Transverse colon (tissue), 4 donors: ENCODE data around the gene CD300C. TPM values are rescaled to one million over a fixed set of nuclear protein-coding genes. Genes with fewer than 3 reads are reported as not detected.

Experiments
- DNase-seq: peaks from one replicate; pipeline ENCODE4 v3.0.0-alpha.2; 2019
- H3K27ac ChIP-seq, 4 donors: fragments of 200-600 bp; sonication (generic); 2 replicates each; pipeline ENCODE4 v1.5.1; 2016 to 2018; ENCODE audit warnings: inconsistent platforms in 4 of 4
- H3K27me3 ChIP-seq: fragments of 200-600 bp; sonication (generic); 2 replicates; pipeline ENCODE4 v1.5.1; 2017; ENCODE audit warnings: inconsistent platforms
- H3K36me3 ChIP-seq, 4 donors: fragments of 200-600 bp; sonication (generic); 2 replicates each; pipeline ENCODE4 v1.5.1; 2017 to 2019; ENCODE audit warnings: inconsistent platforms in 4 of 4
- H3K4me1 ChIP-seq, 4 donors: fragments of 200-600 bp; sonication (generic); 2 replicates each; pipeline ENCODE4 v1.5.1; 2017 to 2020; ENCODE audit warnings: inconsistent platforms in 4 of 4
- H3K4me3 ChIP-seq, 4 donors: fragments of 200-600 bp; sonication (generic); 1 replicate in 1 of 4; 2 replicates in 3 of 4; pipeline versions ENCODE4 v1.5.1 to v1.6.1; 2017 to 2019; ENCODE audit warnings: inconsistent platforms in 4 of 4
- H3K9me3 ChIP-seq, 2 donors: fragments of 200-600 bp; sonication (generic); 2 replicates each; pipeline ENCODE4 v1.5.1; 2017 to 2019; ENCODE audit warnings: inconsistent platforms in 2 of 2
- CTCF ChIP-seq, 5 experiments: fragments of 200-600 bp in 3 of 5; fragments of 450-650 bp in 2 of 5; sonication (generic) in 3 of 5; IDR thresholded peaks; 1 replicate in 2 of 5; 2 replicates in 3 of 5; pipeline ENCODE4 v1.5.1; 2016 to 2017; ENCODE audit warnings: antibody characterized with exemption in 5 of 5, inconsistent platforms in 3 of 5, mild to moderate bottlenecking in 2 of 5, moderate library complexity in 1 of 5
- EP300 ChIP-seq: sonication (generic); formaldehyde crosslinking; IDR thresholded peaks from one replicate; pipeline ENCODE4 v1.6.1; 2017; ENCODE audit warnings: antibody characterized with exemption, low read depth
- POLR2A ChIP-seq: fragments of 450-650 bp; IDR thresholded peaks from one replicate; pipeline ENCODE4 v1.6.1; 2016; ENCODE audit warnings: antibody characterized with exemption, mild to moderate bottlenecking, moderate library complexity
- POLR2AphosphoS5 ChIP-seq, 3 donors: sonication (generic); formaldehyde crosslinking; IDR thresholded peaks; one replicate each; pipeline ENCODE4 v1.6.1; 2016; ENCODE audit warnings: antibody characterized with exemption in 3 of 3
- WGBS, 2 donors: methylation state at CpG; one replicate each; pipeline ENCODE4 v1.1.5; 2018; ENCODE audit warnings: low coverage in 1 of 2; 5-methylcytosine and 5-hydroxymethylcytosine counted together
- in situ Hi-C, 4 donors: fragments of 200-750 bp; cut with MboI; loops; one replicate each; pipeline versions ENCODE4 v1.15.0 to v1.15.1; 2017; ENCODE audit warnings: low sequenced_read_pairs in 3 of 4, low pct_ligation_motif_present in 1 of 4, low pct_unique_long_range_greater_than_20kb in 1 of 4
- intact Hi-C: fragments of 100-400 bp; cut with DNase I; formaldehyde crosslinking; loops from one replicate; pipeline ENCODE4 v1.15.1; 2023; ENCODE audit warnings: low total_unique reads
- total RNA-seq, 4 donors: library from RNA; depleted of rRNA; stranded (reverse); fragments of >200 nt; gene quantifications; one replicate each; pipeline ENCODE4 v1.1.0, GENCODE V29; 2016

CD300C gene
- total RNA-seq, 4 donors from 2014 or later, result 0.27 to 5.2 (median 0.32) TPM; not detected in 1

- WGBS, 2 donors, result 71% methylated on average over 14 of the region's 14 CpGs; no CpG with 5 or more reads in 1 of the 2 donors
- Histone ChIP-seq H3K27ac (no peak overlapping the region), H3K9me3 (no peaks in the 10 kb centered on the region), H3K27me3 (no peaks in the 10 kb centered on the region), H3K36me3 (no peaks in the 10 kb centered on the region), H3K4me1 (no peaks in the 10 kb centered on the region), H3K4me3 (no peak overlapping the region)
- no peak for TF ChIP-seq CTCF (IDR thresholded peaks at IDR 0.05)
- no peak for TF ChIP-seq POLR2AphosphoS5 (IDR thresholded peaks at IDR 0.05)
- no peak for TF ChIP-seq EP300
- no peak for TF ChIP-seq POLR2A
- in situ Hi-C loops (no loop called here), intact Hi-C loops (no loop called here)
- no peak for DNase-seq
These were observed 2.5 kb downstream of the CD300C start for GRCh38 chr17:74543406-74543805.

GRCh38 chr17:74542727-74543383, 3.1 kb downstream of the CD300C start:
- no peaks in the 10 kb centered on the region for H3K27me3 ChIP-seq
- no peaks in the 10 kb centered on the region for H3K9me3 ChIP-seq
- no peak for DNase-seq
- intact Hi-C loops (no loop called here), in situ Hi-C loops (no loop called here)
- H3K36me3 ChIP-seq, result no peaks in the 10 kb centered on the region
- 86% methylated on average over 17 of the region's 17 CpGs; no CpG with 5 or more reads in 1 of the 2 donors for WGBS, 2 donors
- TF ChIP-seq CTCF (IDR thresholded peaks at IDR 0.05), result no peak
- no peak for TF ChIP-seq POLR2AphosphoS5 (IDR thresholded peaks at IDR 0.05)
- no peak for TF ChIP-seq POLR2A
- no peak for TF ChIP-seq EP300
- H3K27ac ChIP-seq, result no peak overlapping the region
- no peaks in the 10 kb centered on the region for H3K4me1 ChIP-seq
- no peak overlapping the region for H3K4me3 ChIP-seq

GRCh38 chr17:74542166-74542565, 3.7 kb downstream of the CD300C start:
- no peak overlapping the region for H3K4me3 ChIP-seq
- no peaks in the 10 kb centered on the region for H3K36me3 ChIP-seq
- in situ Hi-C loops, result no loop called here
- H3K9me3 ChIP-seq, result no peaks in the 10 kb centered on the region
- WGBS, 2 donors, result 80 to 81% methylated on average over 1 to 5 of the region's 5 CpGs
- H3K4me1 ChIP-seq, result no peaks in the 10 kb centered on the region
- intact Hi-C loops, result no loop called here
- H3K27me3 ChIP-seq, result no peaks in the 10 kb centered on the region
- no peak for DNase-seq
- no peak overlapping the region for H3K27ac ChIP-seq
- TF ChIP-seq POLR2AphosphoS5 (IDR thresholded peaks at IDR 0.05), result no peak
- TF ChIP-seq EP300, result no peak
- no peak for TF ChIP-seq CTCF (IDR thresholded peaks at IDR 0.05)
- TF ChIP-seq POLR2A, result no peak

GRCh38 chr17:74541176-74542111, 4.5 kb downstream of the CD300C start:
- in situ Hi-C loops (no loop called here), intact Hi-C loops (no loop called here)
- 74% methylated on average over 23 of the region's 23 CpGs; no CpG with 5 or more reads in 1 of the 2 donors for WGBS, 2 donors

More at GRCh38 chr17:74541176-74542111, 4.5 kb downstream of the CD300C start:
- no peak for DNase-seq
- TF ChIP-seq EP300, result no peak
- TF ChIP-seq CTCF (IDR thresholded peaks at IDR 0.05), result no peak
- Histone ChIP-seq H3K27ac (no peak overlapping the region), H3K36me3 (no peaks in the 10 kb centered on the region), H3K27me3 (no peaks in the 10 kb centered on the region), H3K9me3 (no peaks in the 10 kb centered on the region), H3K4me3 (no peak overlapping the region), H3K4me1 (no peaks in the 10 kb centered on the region)
